ENCODE results near the gene DLST.
A peak's percentile ranks its signal among the peaks of the same experiment; 100 is the strongest.

Gene DLST

DNA sequence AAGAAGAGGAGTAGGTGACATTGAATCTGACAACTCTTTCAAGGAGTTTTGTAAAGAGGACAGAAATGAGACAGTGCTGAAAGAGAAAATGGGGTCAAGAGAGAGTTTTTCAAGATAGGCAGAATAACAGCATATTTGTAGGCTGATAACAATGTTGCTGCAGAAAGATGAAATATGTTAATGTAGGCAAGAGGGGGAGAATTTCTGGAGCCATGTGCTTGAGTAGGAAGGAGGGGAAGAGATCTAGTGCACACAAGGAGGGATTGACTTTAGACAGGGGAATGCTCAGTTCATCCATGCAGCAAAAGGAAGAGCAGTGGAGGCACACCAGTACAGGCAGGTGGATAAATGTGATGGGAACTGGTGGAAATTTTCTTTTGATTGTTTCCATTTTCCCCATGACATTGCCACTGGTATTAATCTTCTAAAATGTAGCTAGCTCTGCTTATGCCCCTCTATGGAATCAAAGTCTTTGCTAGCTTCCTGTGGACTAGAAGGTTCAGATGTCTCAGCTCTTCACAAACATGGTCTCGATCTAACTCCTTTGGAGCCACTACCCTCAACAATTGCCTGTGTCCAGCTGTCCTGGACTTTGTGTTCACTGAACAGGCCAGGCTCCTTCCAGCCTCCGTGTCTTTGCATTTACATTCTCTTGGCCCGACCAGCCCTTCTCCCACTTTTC is 14.9 kb upstream of the DLST start:
- no peak overlapping the region for H3K4me3 ChIP-seq (replicated peaks in 1 of 2; ENCODE audit: low read depth in 2 of 2, low read length in 2 of 2)
- TF ChIP-seq, protein P1, sequence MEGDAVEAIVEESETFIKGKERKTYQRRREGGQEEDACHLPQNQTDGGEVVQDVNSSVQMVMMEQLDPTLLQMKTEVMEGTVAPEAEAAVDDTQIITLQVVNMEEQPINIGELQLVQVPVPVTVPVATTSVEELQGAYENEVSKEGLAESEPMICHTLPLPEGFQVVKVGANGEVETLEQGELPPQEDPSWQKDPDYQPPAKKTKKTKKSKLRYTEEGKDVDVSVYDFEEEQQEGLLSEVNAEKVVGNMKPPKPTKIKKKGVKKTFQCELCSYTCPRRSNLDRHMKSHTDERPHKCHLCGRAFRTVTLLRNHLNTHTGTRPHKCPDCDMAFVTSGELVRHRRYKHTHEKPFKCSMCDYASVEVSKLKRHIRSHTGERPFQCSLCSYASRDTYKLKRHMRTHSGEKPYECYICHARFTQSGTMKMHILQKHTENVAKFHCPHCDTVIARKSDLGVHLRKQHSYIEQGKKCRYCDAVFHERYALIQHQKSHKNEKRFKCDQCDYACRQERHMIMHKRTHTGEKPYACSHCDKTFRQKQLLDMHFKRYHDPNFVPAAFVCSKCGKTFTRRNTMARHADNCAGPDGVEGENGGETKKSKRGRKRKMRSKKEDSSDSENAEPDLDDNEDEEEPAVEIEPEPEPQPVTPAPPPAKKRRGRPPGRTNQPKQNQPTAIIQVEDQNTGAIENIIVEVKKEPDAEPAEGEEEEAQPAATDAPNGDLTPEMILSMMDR (IDR thresholded peaks at IDR 0.05; ENCODE audit: low read depth, low read length): no peak
- DNase-seq (ENCODE audit: low read depth in 2 of 2): no peak

DNA sequence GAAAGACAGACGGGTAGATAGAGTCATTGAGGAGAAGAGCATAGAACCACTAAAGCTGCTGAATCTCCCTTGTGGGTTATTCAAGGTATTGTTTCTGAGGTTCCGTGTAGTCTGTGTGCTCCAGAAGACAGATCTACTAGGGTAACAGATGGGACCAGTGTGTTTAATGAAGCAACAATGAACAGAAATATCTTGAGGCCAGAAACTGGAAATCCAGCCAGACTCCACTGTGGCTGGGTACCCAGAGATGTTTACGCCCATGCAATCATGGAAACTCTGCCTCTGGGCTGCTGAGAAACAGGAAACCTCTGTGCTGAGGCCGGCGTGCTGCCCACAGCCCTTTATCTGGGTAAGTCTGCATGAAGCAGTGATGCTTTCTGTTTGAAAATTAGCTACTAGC is 14.0 kb upstream of the DLST start:
- TF ChIP-seq, protein P1 (IDR thresholded peaks at IDR 0.05; ENCODE audit: low read depth, low read length): no peak
- DNase-seq (ENCODE audit: low read depth in 2 of 2): peak; percentile 21 to 78
- H3K4me3 ChIP-seq (replicated peaks in 1 of 2; ENCODE audit: low read depth in 2 of 2, low read length in 2 of 2): no peak overlapping the region

DNA sequence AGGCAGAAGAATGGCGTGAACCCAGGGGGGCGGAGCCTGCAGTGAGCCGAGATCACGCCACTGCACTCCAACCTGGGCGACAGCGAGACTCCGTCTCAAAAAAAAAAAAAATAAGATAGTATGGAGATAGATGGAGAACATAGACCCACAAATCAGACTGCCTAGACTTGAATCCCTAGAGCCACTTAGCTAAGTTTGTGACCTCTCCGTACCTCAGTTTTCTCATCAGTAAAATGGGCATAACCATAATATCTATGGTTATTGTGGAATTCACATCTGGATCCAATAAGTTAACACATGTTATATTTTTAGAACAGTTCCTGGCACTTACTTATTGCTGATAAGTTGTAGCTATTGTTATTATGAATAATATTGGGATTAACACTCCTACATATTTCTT is 13.0 kb upstream of the DLST start:
- no peak overlapping the region for H3K4me3 ChIP-seq (replicated peaks in 1 of 2; ENCODE audit: low read depth in 2 of 2, low read length in 2 of 2)
- TF ChIP-seq, protein P1 (IDR thresholded peaks at IDR 0.05; ENCODE audit: low read depth, low read length): no peak
- no peak for DNase-seq (ENCODE audit: low read depth in 2 of 2)

DNA sequence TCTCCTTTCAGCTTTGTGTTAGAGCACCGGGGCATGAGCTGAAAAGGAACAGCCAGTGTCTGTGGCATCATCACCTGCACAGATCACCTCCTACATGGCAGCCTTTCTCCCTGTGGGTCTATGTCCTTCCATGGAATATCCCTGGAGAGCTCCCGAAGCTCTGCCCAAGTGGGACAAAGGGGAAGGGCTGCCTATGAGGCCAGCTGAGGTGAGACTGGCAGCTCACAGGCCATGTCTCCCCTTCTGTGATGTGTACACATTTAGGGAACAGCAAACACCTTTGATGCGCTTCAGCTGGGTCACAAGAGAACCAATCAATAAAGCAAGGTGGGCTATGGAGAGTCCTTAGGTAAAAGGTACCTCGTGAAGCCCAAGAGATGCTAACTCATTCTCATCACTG is 9.9 kb upstream of the DLST start:
- no peak overlapping the region for H3K4me3 ChIP-seq (replicated peaks in 1 of 2; ENCODE audit: low read depth in 2 of 2, low read length in 2 of 2)
- TF ChIP-seq, protein P1 (IDR thresholded peaks at IDR 0.05; ENCODE audit: low read depth, low read length): no peak
- no peak for DNase-seq (ENCODE audit: low read depth in 2 of 2)

DNA sequence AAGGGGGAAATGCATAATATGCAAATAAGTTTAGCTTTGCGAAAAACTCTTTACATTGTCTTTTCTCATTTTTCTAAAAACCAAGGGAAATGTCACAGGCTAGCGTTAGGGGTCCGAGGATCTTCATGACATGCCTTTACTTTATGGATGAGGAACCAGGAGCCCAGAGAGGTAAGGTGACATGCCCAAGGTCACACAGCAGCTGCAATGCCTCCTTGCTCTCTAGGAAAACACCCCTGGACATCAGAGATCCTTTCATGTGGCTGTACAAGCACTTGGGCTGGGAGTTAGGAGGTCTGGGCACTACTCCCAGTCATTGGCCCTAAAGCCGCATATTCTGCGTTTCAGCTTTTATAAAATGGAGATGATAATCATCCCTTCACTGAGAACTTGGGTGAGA is 6.5 kb upstream of the DLST start:
- no peak overlapping the region for H3K4me3 ChIP-seq (replicated peaks in 1 of 2; ENCODE audit: low read depth in 2 of 2, low read length in 2 of 2)
- DNase-seq (ENCODE audit: low read depth in 2 of 2): no peak
- TF ChIP-seq, protein P1 (IDR thresholded peaks at IDR 0.05; ENCODE audit: low read depth, low read length): no peak

DNA sequence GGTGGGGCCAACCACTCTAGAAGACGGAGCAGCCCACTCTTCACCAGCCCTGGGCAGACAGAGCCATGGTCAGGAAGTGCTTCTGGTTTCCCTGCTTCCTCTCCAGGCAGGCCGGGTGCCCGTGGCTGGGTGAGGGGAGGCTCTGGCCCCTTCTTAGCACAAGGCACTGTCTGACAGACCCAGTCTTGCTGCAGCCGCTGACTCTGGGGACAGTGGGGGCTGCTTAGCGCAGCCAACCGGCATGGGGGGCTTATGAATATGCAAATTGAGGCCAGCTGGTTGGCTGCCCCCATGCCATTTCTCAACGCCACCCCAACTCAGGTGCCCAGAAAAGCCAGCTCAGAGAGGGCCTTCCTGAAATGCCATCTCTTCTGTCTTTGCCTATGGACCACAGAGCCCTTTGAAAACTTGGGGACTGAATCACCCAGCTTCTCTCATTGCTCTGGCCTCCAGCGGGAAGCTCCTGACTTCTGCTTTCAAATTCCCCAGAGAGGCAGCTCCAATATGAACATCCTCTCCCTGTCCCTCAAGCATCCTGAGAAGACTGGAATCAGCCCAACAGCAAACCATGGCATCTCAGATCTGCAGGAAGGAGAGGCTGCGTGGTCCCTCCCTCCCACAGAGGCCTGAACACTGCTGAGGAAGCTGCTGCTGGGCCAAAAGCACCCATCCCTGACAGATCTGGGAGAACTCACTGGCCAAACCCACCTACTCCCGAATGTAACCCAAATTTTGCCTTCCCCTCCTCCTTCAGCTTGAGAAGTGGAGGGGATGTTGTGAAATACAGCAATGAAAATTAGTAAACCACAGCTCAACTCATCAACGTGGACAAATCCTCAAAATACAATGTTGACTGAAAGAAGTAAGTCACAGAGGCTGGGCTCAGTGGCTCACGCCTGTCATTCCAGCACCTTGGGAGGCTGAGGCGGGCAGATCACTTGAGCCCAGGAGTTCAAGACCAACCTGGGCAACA is 5.5 kb upstream of the DLST start, which contains the start of gene PROX2:
PROX2 (minus strand) TSS at position 205 of the 973 bp plus-strand sequence. CDS start 12,311 bp downstream, outside the sequence.
- TF ChIP-seq, protein P1 (IDR thresholded peaks at IDR 0.05; ENCODE audit: low read depth, low read length): no peak
- no peak within 1 kb of the TSS for H3K4me3 ChIP-seq (replicated peaks in 1 of 2; ENCODE audit: low read depth in 2 of 2, low read length in 2 of 2)
- DNase-seq (ENCODE audit: low read depth in 2 of 2): peak in 1 of 2 donors; percentile 38

All from cardiac fibroblast (primary cell).